Parathyroid adenoma (tissue), 2 donors: ENCODE results near the gene C1QTNF8.

Source experiments
- H2AFZ ChIP-seq: fragments of 300-600 bp; sonication (generic); one replicate; pipeline ENCODE4 v1.7.0; 2017; ENCODE audit warnings: antibody characterized with exemption, mild to moderate bottlenecking
- H3K27ac ChIP-seq: fragments of 300-600 bp; sonication (generic); one replicate; pipeline ENCODE4 v1.7.0; 2017
- H3K27me3 ChIP-seq: fragments of 300-600 bp; sonication (generic); one replicate; pipeline ENCODE4 v1.7.0; 2017; ENCODE audit warnings: low read length; ENCODE audit not compliant: control insufficient read depth, insufficient read depth
- H3K36me3 ChIP-seq: fragments of 300-600 bp; sonication (generic); one replicate; pipeline ENCODE4 v1.7.0; 2017; ENCODE audit warnings: low read length; ENCODE audit not compliant: control insufficient read depth, insufficient read depth
- H3K4me1 ChIP-seq: fragments of 300-600 bp; sonication (generic); one replicate; pipeline ENCODE4 v1.7.0; 2017; ENCODE audit warnings: control low read depth
- H3K4me2 ChIP-seq: fragments of 300-600 bp; sonication (generic); one replicate; pipeline ENCODE4 v1.7.0; 2017; ENCODE audit warnings: low read length
- H3K4me3 ChIP-seq: fragments of 300-600 bp; sonication (generic); one replicate; pipeline ENCODE4 v1.7.0; 2017; ENCODE audit warnings: low read depth, low read length
- H3K79me2 ChIP-seq: fragments of 300-600 bp; sonication (generic); one replicate; pipeline ENCODE4 v1.7.0; 2017; ENCODE audit warnings: control low read depth
- H3K9ac ChIP-seq: fragments of 300-600 bp; sonication (generic); one replicate; pipeline ENCODE4 v1.7.0; 2017; ENCODE audit warnings: mild to moderate bottlenecking
- H3K9me3 ChIP-seq: fragments of 300-600 bp; sonication (generic); one replicate; pipeline ENCODE4 v1.7.0; 2017; ENCODE audit warnings: low read length; ENCODE audit not compliant: control insufficient read depth
- TF ChIP-seq, protein P1 (sequence below): fragments of 300-600 bp; sonication (generic); IDR thresholded peaks from one replicate; pipeline ENCODE4 v1.7.0; 2017; ENCODE audit warnings: antibody characterized with exemption, mild to moderate bottlenecking
- donor health status: primary hyperparathyroidism.

Gene C1QTNF8

DNA sequence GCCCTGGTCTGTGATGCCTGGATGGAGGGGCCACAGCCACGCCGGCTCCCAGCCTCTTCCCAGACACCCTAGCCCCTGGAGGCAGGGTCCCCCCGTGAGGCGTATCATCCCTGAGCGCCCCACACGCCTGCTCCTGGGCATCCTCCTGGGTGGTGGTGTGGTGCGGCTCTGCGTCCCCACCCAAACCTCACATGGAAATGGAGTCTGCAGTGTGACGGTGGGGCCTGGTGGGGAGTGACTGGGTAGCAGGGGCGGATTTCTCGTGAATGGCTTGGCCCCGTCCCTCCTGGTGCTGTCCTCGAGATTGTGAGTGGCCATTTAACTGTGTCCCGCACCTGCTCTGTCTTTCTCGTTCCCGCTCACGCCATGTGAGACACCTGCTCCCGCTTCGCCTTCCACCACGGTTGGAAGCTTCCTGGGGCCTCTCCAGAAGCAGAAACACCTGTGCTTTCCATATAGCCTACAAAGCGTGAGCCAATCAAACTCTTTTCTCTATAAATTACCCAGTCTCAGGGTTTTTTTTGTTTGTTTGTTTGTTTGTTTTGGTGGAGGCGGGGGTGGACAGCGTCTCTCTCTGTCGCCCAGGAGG, 29.4 kb downstream of the C1QTNF8 start:
- Histone ChIP-seq H3K79me2 (no peaks in the 10 kb centered on the region), H2AFZ (no peak overlapping the region), H3K9me3 (no peaks in the 10 kb centered on the region), H3K4me1 (no peaks in the 10 kb centered on the region), H3K4me2 (no peak overlapping the region), H3K27ac (no peak overlapping the region), H3K36me3 (no peaks in the 10 kb centered on the region), H3K9ac (no peak overlapping the region), H3K4me3 (no peak overlapping the region), H3K27me3 (peaks cover 4% of the 10 kb centered on the region)
- TF ChIP-seq, protein P1, sequence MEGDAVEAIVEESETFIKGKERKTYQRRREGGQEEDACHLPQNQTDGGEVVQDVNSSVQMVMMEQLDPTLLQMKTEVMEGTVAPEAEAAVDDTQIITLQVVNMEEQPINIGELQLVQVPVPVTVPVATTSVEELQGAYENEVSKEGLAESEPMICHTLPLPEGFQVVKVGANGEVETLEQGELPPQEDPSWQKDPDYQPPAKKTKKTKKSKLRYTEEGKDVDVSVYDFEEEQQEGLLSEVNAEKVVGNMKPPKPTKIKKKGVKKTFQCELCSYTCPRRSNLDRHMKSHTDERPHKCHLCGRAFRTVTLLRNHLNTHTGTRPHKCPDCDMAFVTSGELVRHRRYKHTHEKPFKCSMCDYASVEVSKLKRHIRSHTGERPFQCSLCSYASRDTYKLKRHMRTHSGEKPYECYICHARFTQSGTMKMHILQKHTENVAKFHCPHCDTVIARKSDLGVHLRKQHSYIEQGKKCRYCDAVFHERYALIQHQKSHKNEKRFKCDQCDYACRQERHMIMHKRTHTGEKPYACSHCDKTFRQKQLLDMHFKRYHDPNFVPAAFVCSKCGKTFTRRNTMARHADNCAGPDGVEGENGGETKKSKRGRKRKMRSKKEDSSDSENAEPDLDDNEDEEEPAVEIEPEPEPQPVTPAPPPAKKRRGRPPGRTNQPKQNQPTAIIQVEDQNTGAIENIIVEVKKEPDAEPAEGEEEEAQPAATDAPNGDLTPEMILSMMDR: no peak

DNA sequence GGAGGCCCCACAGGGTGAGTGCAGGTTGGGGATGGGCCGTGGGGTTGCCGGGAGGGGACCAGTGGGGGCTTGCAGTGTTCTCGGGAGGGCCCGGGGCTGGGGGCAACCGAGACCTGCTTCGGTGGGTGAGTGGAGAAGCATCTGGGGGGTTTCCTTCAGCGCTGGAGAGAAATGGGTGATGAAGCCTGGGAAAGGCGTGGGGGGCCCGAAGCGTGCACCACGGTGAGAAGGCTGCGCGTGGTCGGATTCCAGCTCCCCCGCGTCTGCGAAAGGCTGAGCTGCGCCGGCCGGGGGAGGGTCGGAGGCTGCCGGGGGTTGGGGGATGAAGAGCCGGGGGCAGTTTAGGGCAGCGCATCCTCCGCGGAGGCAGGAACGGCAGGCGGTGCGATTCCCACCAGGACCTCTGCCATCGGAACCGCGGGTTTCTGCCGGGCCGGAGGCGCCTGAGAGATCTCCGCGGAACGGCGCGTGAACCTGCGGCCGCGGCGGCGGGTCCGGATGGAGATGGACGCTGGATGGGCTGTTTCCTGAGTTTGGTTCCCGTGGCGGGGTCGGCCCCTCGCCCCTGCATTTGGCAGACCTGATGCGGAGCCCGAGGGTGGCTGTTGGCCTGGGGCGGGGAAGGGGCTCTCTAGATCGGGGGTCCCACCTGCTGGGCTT, 30.4 kb downstream of the C1QTNF8 start:
- Histone ChIP-seq H2AFZ (no peak overlapping the region), H3K36me3 (no peaks in the 10 kb centered on the region)
- TF ChIP-seq, protein P1: no peak

DNA sequence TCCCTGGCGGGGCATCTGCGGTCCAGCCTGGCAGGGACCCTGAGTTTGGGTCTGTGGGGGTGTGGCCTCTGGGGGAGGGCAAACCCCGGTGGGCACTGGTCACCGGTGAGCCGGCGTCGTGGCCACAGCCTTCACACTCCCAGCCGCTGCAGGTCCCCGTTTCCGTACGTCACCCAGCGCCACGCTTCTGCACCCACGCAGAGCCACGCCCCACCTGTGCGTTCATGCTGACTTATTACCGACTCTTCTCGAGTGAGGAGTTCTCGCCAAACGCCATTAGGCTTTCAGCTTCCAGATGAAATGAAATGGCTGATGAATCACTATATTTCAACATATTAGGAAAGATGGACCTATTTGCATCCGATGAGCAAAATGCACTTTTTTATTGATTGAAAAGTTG, 32.3 kb downstream of the C1QTNF8 start:
- Histone ChIP-seq H3K27me3 (peaks cover 3% of the 10 kb centered on the region), H3K27ac (no peak overlapping the region), H2AFZ (no peak overlapping the region), H3K9me3 (no peaks in the 10 kb centered on the region), H3K79me2 (no peaks in the 10 kb centered on the region), H3K36me3 (no peaks in the 10 kb centered on the region), H3K4me2 (no peak overlapping the region), H3K4me1 (no peaks in the 10 kb centered on the region), H3K4me3 (no peak overlapping the region), H3K9ac (no peak overlapping the region)
- TF ChIP-seq, protein P1: no peak

More for the DNA sequence above, 30.4 kb downstream of the C1QTNF8 start:
- H3K9me3 ChIP-seq: no peaks in the 10 kb centered on the region
- H3K79me2 ChIP-seq: no peaks in the 10 kb centered on the region
- no peak overlapping the region for H3K9ac ChIP-seq
- H3K4me3 ChIP-seq: no peak overlapping the region
- H3K27me3 ChIP-seq: peaks cover 3% of the 10 kb centered on the region
- no peaks in the 10 kb centered on the region for H3K4me1 ChIP-seq
- H3K27ac ChIP-seq: no peak overlapping the region
- H3K4me2 ChIP-seq: no peak overlapping the region

DNA sequence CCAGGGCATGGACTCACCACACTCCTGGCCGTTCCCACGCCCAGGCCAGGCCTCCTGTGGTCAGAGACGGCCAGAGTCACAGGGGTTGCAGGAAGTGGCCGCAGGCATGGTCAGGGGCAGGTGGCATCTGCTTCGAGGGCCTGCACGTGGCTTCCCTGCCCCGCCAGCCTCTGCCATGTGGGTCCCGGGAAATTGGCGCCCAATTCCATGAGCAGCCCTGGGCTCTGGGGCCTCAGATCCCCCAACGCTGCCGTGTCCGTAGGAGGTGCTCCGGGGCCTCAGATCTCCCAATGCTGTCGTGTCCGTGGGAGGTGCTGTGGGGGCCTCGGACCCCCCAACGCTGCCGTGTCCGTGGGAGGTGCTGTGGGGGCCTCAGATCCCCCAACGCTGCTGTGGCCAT, 33.1 kb downstream of the C1QTNF8 start:
- H3K79me2 ChIP-seq: no peaks in the 10 kb centered on the region

More for the DNA sequence above, 33.1 kb downstream of the C1QTNF8 start:
- Histone ChIP-seq H3K27ac (no peak overlapping the region), H3K4me3 (no peak overlapping the region), H2AFZ (no peak overlapping the region), H3K4me1 (no peaks in the 10 kb centered on the region), H3K36me3 (no peaks in the 10 kb centered on the region), H3K9me3 (no peaks in the 10 kb centered on the region), H3K27me3 (peaks cover 3% of the 10 kb centered on the region), H3K9ac (no peak overlapping the region), H3K4me2 (no peak overlapping the region)
- TF ChIP-seq, protein P1: no peak
